MG63 (cell line): ENCODE data around the gene ADAMTSL5. TPM values are rescaled to one million over a fixed set of nuclear protein-coding genes. Genes with fewer than 3 reads are reported as not detected.

ENCODE experiments used
- total RNA-seq: library from RNA; depleted of rRNA; stranded (reverse); fragments of >200 nt; shearing (Covaris generic); gene quantifications from 2 replicates; pipeline ENCODE4 v1.2.3, GENCODE V29; 2014; ENCODE audit warnings: low replicate concordance; rRNA removed

ADAMTSL5 gene
- total RNA-seq, 1 experiment from 2014 or later: 1.1 TPM

Other genes starting within 250 kb of the ADAMTSL5 start
- 64.1 and 68.5 TPM in 2 replicates for gene CIRBP, start 243.7 kb downstream of the ADAMTSL5 start, total RNA-seq
- gene FAM174C, start 237.5 kb downstream of the ADAMTSL5 start, total RNA-seq: 32.2 and 57.2 TPM in 2 replicates
- gene EFNA2, start 227.1 kb downstream of the ADAMTSL5 start, total RNA-seq: 0.76 TPM in 1 of 2 replicates, not detected in the other
- 19.3 and 49.5 TPM in 2 replicates for gene NDUFS7, start 129.1 kb downstream of the ADAMTSL5 start, total RNA-seq
- 22.1 and 30.7 TPM in 2 replicates for gene GAMT, start 111.5 kb downstream of the ADAMTSL5 start, total RNA-seq
- gene DAZAP1, start 105.4 kb downstream of the ADAMTSL5 start, total RNA-seq: 107 and 149 TPM in 2 replicates
- gene RPS15, start 74.6 kb downstream of the ADAMTSL5 start, total RNA-seq: 702 and 820 TPM in 2 replicates
- 0.59 and 2.0 TPM in 2 replicates for gene APC2, start 62.9 kb downstream of the ADAMTSL5 start, total RNA-seq
- 25.6 and 51.6 TPM in 2 replicates for gene C19orf25, start 33.8 kb downstream of the ADAMTSL5 start, total RNA-seq
- 0.40 and 9.0 TPM in 2 replicates for gene PCSK4, start 22.7 kb downstream of the ADAMTSL5 start, total RNA-seq
- gene REEP6, start 21.8 kb downstream of the ADAMTSL5 start, total RNA-seq: 0.99 and 1.9 TPM in 2 replicates
- not detected in 2 replicates for gene PLK5, start 11.1 kb upstream of the ADAMTSL5 start, total RNA-seq
- gene MEX3D, start 55.3 kb upstream of the ADAMTSL5 start, total RNA-seq: 26.0 and 27.5 TPM in 2 replicates
- gene MBD3, start 79.8 kb upstream of the ADAMTSL5 start, total RNA-seq: 75.8 and 119 TPM in 2 replicates
- gene UQCR11, start 92.4 kb upstream of the ADAMTSL5 start, total RNA-seq: 59.5 and 192 TPM in 2 replicates
- 78.5 and 135 TPM in 2 replicates for gene TCF3, start 139.6 kb upstream of the ADAMTSL5 start, total RNA-seq
- gene ONECUT3, start 240.5 kb upstream of the ADAMTSL5 start, total RNA-seq: not detected in 2 replicates